ENCODE data around the gene RAB11FIP4.
A peak's percentile ranks its signal among the peaks of the same experiment; 100 is the strongest.

RAB11FIP4 gene

GRCh38 chr17:31400481-31400950 lies 9.0 kb downstream of the RAB11FIP4 start:
- no peak for TF ChIP-seq Cebpa-rat (IDR thresholded peaks at IDR 0.05)
- H3K4me2 ChIP-seq = no peak overlapping the region
- H3K9me3 ChIP-seq (replicated peaks in 1 of 11) = no peaks in the 10 kb centered on the region
- H3K9ac ChIP-seq = no peak overlapping the region
- H4K20me1 ChIP-seq = peaks cover 0 to 23% (median 0%) of the 10 kb centered on the region in 11 experiments; a peak in 6 of 22 replicates
- no peak overlapping the region for H3K27ac ChIP-seq
- no peaks in the 10 kb centered on the region for H3K27me3 ChIP-seq
- no peaks in the 10 kb centered on the region for H3K4me1 ChIP-seq
- H3K36me3 ChIP-seq = no peaks in the 10 kb centered on the region
- no peak overlapping the region for H3K4me3 ChIP-seq

GRCh38 chr17:31401456-31402254 lies 10.2 kb downstream of the RAB11FIP4 start:
- TF ChIP-seq Cebpa-rat (IDR thresholded peaks at IDR 0.05) = no peak
- no peaks in the 10 kb centered on the region for H3K27me3 ChIP-seq
- no peak overlapping the region for H3K27ac ChIP-seq
- H4K20me1 ChIP-seq = peaks cover 0 to 18% (median 0%) of the 10 kb centered on the region in 11 experiments; a peak in 6 of 22 replicates
- peaks cover 0 to 6% (median 0%) of the 10 kb centered on the region in 10 experiments; a peak in 4 of 20 replicates for H3K4me1 ChIP-seq
- H3K4me3 ChIP-seq = no peak overlapping the region
- no peak overlapping the region for H3K9ac ChIP-seq
- H3K4me2 ChIP-seq = no peak overlapping the region
- H3K36me3 ChIP-seq = no peaks in the 10 kb centered on the region
- no peaks in the 10 kb centered on the region for H3K9me3 ChIP-seq (replicated peaks in 1 of 11)

GRCh38 chr17:31404028-31404949 lies 12.8 kb downstream of the RAB11FIP4 start:
- TF ChIP-seq Cebpa-rat (IDR thresholded peaks at IDR 0.05) = no peak

DNA sequence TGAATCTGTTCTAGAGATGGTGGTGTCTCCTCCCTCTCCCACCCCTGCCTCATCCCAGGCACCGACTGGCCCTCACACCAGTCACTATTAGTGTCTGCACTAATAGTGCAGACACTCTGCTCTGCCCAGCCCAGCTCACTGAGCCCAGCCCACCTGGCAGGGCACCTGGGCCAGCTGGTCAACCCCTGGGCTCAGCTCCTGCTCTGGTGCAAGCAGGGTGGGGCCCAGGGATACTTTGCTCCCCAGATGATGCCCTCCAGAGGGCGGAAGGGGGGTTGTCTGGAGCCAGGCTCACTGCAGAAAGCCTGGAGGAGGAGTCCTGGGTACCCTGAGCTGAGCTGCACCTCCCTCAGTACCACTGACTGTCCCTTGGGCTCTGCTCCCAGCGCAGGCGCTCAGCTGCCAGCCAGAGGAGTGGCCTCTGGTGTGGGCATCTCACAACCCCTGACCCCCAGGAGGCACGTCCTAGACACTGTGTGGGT lies 14.5 kb downstream of the RAB11FIP4 start:
- TF ChIP-seq Cebpa-rat (IDR thresholded peaks at IDR 0.05) = no peak
- peaks cover 0 to 3% (median 0%) of the 10 kb centered on the region in 11 experiments; a peak in 2 of 22 replicates for H4K20me1 ChIP-seq
- no peaks in the 10 kb centered on the region for H3K9me3 ChIP-seq (replicated peaks in 1 of 11)
- H3K4me1 ChIP-seq = peaks cover 0 to 13% (median 7%) of the 10 kb centered on the region in 10 experiments; a peak in 13 of 20 replicates
- H3K27me3 ChIP-seq = no peaks in the 10 kb centered on the region
- no peak overlapping the region for H3K9ac ChIP-seq
- H3K4me3 ChIP-seq = no peak overlapping the region
- no peak overlapping the region for H3K27ac ChIP-seq
- no peaks in the 10 kb centered on the region for H3K36me3 ChIP-seq
- H3K4me2 ChIP-seq = no peak overlapping the region

More at GRCh38 chr17:31404028-31404949, 12.8 kb downstream of the RAB11FIP4 start:
- peaks cover 0 to 13% (median 7%) of the 10 kb centered on the region in 10 experiments; a peak in 13 of 20 replicates for H3K4me1 ChIP-seq
- H3K27ac ChIP-seq = no peak overlapping the region
- no peaks in the 10 kb centered on the region for H3K27me3 ChIP-seq
- H3K9ac ChIP-seq = no peak overlapping the region
- no peak overlapping the region for H3K4me2 ChIP-seq
- peaks cover 0 to 3% (median 0%) of the 10 kb centered on the region in 11 experiments; a peak in 2 of 22 replicates for H4K20me1 ChIP-seq
- H3K4me3 ChIP-seq = no peak overlapping the region
- no peaks in the 10 kb centered on the region for H3K9me3 ChIP-seq (replicated peaks in 1 of 11)
- H3K36me3 ChIP-seq = no peaks in the 10 kb centered on the region

DNA sequence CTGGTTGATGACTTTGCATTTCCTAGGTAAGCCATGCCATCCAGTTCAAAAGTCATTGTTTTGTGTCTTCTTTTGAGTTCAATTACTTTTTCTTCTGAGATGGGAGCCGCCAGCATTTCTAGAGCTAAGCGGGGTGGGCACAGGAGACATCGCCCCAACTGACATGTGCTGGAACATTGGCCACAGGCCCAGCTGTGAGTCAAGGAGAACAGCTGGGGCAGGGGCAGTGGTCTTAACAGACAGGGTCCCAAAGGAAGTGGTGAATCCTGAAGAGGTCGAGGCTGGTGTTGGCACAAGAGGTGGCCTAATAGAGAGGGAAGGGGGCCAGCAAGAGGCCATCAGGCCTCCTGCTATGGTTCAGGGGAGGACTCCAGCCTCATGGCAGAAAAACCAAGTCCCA lies 17.1 kb downstream of the RAB11FIP4 start:
- H3K4me1 ChIP-seq = peaks cover 2 to 24% (median 17%) of the 10 kb centered on the region in 10 experiments; a peak in 19 of 20 replicates
- H4K20me1 ChIP-seq = peaks cover 0 to 3% (median 0%) of the 10 kb centered on the region in 11 experiments; a peak in 1 of 22 replicates
- H3K4me2 ChIP-seq = peak overlapping the region in 8 of 11 experiments; percentile 10 to 62 (median 46); a peak in 14 of 22 replicates
- no peak overlapping the region for H3K9ac ChIP-seq
- no peak for TF ChIP-seq Cebpa-rat (IDR thresholded peaks at IDR 0.05)
- no peaks in the 10 kb centered on the region for H3K9me3 ChIP-seq (replicated peaks in 1 of 11)
- H3K4me3 ChIP-seq = no peak overlapping the region
- H3K27ac ChIP-seq = peak overlapping the region in 1 of 11 experiments; percentile 0; a peak in 1 of 22 replicates
- no peaks in the 10 kb centered on the region for H3K36me3 ChIP-seq
- no peaks in the 10 kb centered on the region for H3K27me3 ChIP-seq

DNA sequence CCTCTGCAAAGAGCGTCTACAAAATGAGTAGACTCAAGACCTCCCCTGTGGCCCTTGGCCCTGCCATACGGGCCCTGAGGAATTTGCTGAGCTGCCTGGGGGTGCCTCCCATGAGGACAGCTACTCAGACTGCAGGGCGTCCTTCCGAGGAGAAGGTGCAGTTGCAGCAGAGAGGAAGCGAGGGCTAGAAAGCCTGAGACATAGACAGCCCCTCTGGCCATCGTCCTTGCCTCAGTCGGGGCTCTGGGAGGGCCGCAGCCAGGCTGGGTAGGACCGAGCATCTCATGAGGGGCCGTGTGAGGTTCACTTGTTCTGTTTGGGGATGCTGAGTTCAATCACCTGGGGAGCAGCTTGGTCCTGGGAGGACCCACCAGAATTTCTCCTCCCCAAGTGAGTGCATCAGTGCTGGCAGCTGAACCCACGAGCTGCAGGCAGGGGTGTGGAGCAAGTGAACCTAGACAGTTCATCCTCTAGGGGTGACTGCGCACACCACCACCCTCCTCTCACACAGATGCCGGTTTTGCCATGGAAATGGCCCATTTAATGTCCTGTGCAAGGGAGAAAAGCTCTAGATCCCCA lies 20.3 kb downstream of the RAB11FIP4 start:
- no peak for TF ChIP-seq Cebpa-rat (IDR thresholded peaks at IDR 0.05)
- Histone ChIP-seq H3K4me1 (peaks cover 31 to 52% (median 45%) of the 10 kb centered on the region in 10 experiments), H3K9ac (no peak overlapping the region), H3K9me3 (replicated peaks in 1 of 11) (no peaks in the 10 kb centered on the region), H3K4me2 (peak overlapping the region in 1 of 11 experiments; percentile 10; a peak in 1 of 22 replicates), H3K4me3 (no peak overlapping the region), H3K27ac (no peak overlapping the region; a peak in 1 of 22 replicates), H3K27me3 (no peaks in the 10 kb centered on the region), H4K20me1 (no peaks in the 10 kb centered on the region), H3K36me3 (no peaks in the 10 kb centered on the region)

- Histone ChIP-seq H3K9me3 (replicated peaks in 1 of 11) (no peaks in the 10 kb centered on the region), H3K9ac (no peak overlapping the region), H3K4me3 (no peak overlapping the region), H3K27me3 (no peaks in the 10 kb centered on the region), H3K4me2 (peak overlapping the region in 5 of 11 experiments; percentile 3 to 77 (median 18); a peak in 4 of 22 replicates), H3K36me3 (no peaks in the 10 kb centered on the region), H4K20me1 (no peaks in the 10 kb centered on the region), H3K27ac (no peak overlapping the region), H3K4me1 (peaks cover 31 to 56% (median 45%) of the 10 kb centered on the region in 10 experiments)
- no peak for TF ChIP-seq Cebpa-rat (IDR thresholded peaks at IDR 0.05)
Measured at GRCh38 chr17:31412511-31412910, 21.0 kb downstream of the RAB11FIP4 start.

GRCh38 chr17:31413081-31413799 lies 21.8 kb downstream of the RAB11FIP4 start:
- no peaks in the 10 kb centered on the region for H4K20me1 ChIP-seq
- TF ChIP-seq Cebpa-rat (IDR thresholded peaks at IDR 0.05) = no peak
- H3K4me3 ChIP-seq = no peak overlapping the region

More at GRCh38 chr17:31413081-31413799, 21.8 kb downstream of the RAB11FIP4 start:
- H3K9me3 ChIP-seq (replicated peaks in 1 of 11) = no peaks in the 10 kb centered on the region
- peaks cover 31 to 56% (median 45%) of the 10 kb centered on the region in 10 experiments for H3K4me1 ChIP-seq
- H3K27ac ChIP-seq = peak overlapping the region in 4 of 11 experiments; percentile 59 to 74 (median 72); a peak in 5 of 22 replicates
- H3K36me3 ChIP-seq = no peaks in the 10 kb centered on the region
- peak overlapping the region in 2 of 11 experiments; percentile 11 to 38; a peak in 1 of 22 replicates for H3K9ac ChIP-seq
- H3K4me2 ChIP-seq = peak overlapping the region in 10 of 11 experiments; percentile 65 to 92 (median 82); a peak in 14 of 22 replicates
- H3K27me3 ChIP-seq = no peaks in the 10 kb centered on the region

Measured in BLaER1 treated with 17β-estradiol and CSF1 and Interleukin-3, amounts not matched to agents 10 nM and 100 nM (cell line).